ENCODE results near the gene TENT5C.

The TENT5C gene

DNA sequence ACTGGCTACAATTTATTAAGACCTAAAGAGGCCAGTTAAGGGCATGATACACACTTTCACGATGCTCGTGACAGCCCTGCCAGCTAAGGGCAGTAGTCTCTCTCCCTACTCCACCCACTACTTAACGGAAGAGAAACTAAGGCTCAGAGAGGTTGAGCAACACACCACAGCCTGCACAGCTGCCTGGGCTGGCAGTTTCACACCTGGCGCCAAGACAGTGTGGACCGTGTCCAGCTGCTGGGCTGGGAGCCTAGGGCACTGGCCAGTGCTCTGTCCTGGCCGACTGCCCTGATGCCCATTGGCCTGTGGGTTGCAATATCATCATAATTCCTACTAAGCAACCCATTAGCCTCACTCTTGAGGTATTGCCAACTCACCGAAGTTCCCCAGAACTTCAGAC is 27.6 kb downstream of the TENT5C start (continued):
- TF ChIP-seq ZBTB10 (tag by site-specific recombination; IDR thresholded peaks at IDR 0.05) (no peak), REST (tag by site-specific recombination; IDR thresholded peaks at IDR 0.05) (no peak), REPIN1 (tag by site-specific recombination; IDR thresholded peaks at IDR 0.05; ENCODE audit: low read depth) (no peak)
- TF ChIP-seq, protein P1, sequence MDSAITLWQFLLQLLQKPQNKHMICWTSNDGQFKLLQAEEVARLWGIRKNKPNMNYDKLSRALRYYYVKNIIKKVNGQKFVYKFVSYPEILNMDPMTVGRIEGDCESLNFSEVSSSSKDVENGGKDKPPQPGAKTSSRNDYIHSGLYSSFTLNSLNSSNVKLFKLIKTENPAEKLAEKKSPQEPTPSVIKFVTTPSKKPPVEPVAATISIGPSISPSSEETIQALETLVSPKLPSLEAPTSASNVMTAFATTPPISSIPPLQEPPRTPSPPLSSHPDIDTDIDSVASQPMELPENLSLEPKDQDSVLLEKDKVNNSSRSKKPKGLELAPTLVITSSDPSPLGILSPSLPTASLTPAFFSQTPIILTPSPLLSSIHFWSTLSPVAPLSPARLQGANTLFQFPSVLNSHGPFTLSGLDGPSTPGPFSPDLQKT (IDR thresholded peaks at IDR 0.05; ENCODE audit: borderline replicate concordance, low read depth, low read length): no peak

DNA sequence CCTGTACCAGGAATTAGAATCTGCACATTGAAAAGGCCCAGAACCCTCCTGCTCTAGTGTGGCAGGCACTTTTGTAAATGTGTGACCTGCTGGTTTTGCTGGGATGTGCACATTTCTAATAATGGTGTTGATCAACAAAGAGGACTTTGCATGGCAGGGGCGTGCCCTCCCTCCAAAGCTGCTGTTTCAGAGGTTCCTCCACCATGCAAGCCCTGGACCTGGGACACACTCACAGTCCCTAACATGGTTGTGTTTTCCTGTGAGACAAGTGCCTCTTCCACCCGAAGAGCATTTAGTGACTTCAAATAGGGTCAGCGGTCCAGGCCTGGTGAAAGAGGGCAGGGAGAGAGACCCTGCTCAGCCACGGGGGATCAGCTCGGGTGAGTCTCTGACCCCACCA is 28.1 kb downstream of the TENT5C start:
- CTCF ChIA-PET: interaction anchor here (0.6 kb wide), 1 partner anchor 19 kb away, joined by 3 read pairs; no protein-coding TSS in a partner anchor

GRCh38 chr1:117634631-117635030 is 28.8 kb downstream of the TENT5C start:
- ChIA-PET CTCF (interaction anchor here (0.7 kb wide), 1 partner anchor 86 kb away, joined by 3 read pairs; no protein-coding TSS in a partner anchor), POLR2A (no interaction called here)
- TF ChIP-seq ZNF302 (tag by site-specific recombination; IDR thresholded peaks at IDR 0.05; ENCODE audit: low read depth): no peak
- no peak for TF ChIP-seq ZNF664 (tag by site-specific recombination; IDR thresholded peaks at IDR 0.05)
- TF ChIP-seq, protein P2, sequence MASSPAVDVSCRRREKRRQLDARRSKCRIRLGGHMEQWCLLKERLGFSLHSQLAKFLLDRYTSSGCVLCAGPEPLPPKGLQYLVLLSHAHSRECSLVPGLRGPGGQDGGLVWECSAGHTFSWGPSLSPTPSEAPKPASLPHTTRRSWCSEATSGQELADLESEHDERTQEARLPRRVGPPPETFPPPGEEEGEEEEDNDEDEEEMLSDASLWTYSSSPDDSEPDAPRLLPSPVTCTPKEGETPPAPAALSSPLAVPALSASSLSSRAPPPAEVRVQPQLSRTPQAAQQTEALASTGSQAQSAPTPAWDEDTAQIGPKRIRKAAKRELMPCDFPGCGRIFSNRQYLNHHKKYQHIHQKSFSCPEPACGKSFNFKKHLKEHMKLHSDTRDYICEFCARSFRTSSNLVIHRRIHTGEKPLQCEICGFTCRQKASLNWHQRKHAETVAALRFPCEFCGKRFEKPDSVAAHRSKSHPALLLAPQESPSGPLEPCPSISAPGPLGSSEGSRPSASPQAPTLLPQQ (tag by site-specific recombination; IDR thresholded peaks at IDR 0.05): no peak
- no peak for TF ChIP-seq ZNF23 (tag by site-specific recombination; IDR thresholded peaks at IDR 0.05; ENCODE audit: borderline replicate concordance)
- TF ChIP-seq ZNF510 (tag by site-specific recombination; IDR thresholded peaks at IDR 0.05; ENCODE audit: insufficient replicate concordance): no peak
- TF ChIP-seq ZNF121 (tag by site-specific recombination; IDR thresholded peaks at IDR 0.05): no peak
- TF ChIP-seq, protein P3, sequence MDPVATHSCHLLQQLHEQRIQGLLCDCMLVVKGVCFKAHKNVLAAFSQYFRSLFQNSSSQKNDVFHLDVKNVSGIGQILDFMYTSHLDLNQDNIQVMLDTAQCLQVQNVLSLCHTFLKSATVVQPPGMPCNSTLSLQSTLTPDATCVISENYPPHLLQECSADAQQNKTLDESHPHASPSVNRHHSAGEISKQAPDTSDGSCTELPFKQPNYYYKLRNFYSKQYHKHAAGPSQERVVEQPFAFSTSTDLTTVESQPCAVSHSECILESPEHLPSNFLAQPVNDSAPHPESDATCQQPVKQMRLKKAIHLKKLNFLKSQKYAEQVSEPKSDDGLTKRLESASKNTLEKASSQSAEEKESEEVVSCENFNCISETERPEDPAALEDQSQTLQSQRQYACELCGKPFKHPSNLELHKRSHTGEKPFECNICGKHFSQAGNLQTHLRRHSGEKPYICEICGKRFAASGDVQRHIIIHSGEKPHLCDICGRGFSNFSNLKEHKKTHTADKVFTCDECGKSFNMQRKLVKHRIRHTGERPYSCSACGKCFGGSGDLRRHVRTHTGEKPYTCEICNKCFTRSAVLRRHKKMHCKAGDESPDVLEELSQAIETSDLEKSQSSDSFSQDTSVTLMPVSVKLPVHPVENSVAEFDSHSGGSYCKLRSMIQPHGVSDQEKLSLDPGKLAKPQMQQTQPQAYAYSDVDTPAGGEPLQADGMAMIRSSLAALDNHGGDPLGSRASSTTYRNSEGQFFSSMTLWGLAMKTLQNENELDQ (tag by site-specific recombination; IDR thresholded peaks at IDR 0.05; ENCODE audit: low read depth): no peak
- TF ChIP-seq ZNF174 (tag by site-specific recombination; IDR thresholded peaks at IDR 0.05): no peak
- TF ChIP-seq ZBTB48 (tag by site-specific recombination; IDR thresholded peaks at IDR 0.05): no peak
- Histone ChIP-seq H3K36me3 (ENCODE audit: control insufficient read depth in 2 of 2, insufficient read depth in 1 of 2, low read length in 2 of 2) (no peaks in the 10 kb centered on the region), H3K9me3 (ENCODE audit: control insufficient read depth, insufficient read depth, low read depth, low read length) (no peaks in the 10 kb centered on the region), H3K4me1 (ENCODE audit: control insufficient read depth, insufficient read depth, low read length) (0 out of 2 replicates have a peak, but pooled peaks cover 3% of the 10 kb centered on the region), H3K4me3 (ENCODE audit: low read depth, low read length) (no peak overlapping the region), H3K27ac (ENCODE audit: extremely low read depth, low read depth, low read length) (no peak overlapping the region)

More for the DNA sequence above, 28.1 kb downstream of the TENT5C start:
- Histone ChIP-seq H3K36me3 (ENCODE audit: control insufficient read depth in 2 of 2, insufficient read depth in 1 of 2, low read length in 2 of 2) (no peaks in the 10 kb centered on the region), H3K27ac (ENCODE audit: extremely low read depth, low read depth, low read length) (no peak overlapping the region), H3K9me3 (ENCODE audit: control insufficient read depth, insufficient read depth, low read depth, low read length) (no peaks in the 10 kb centered on the region), H3K4me1 (ENCODE audit: control insufficient read depth, insufficient read depth, low read length) (0 out of 2 replicates have a peak, but pooled peaks cover 3% of the 10 kb centered on the region), H3K4me3 (ENCODE audit: low read depth, low read length) (no peak overlapping the region)
- TF ChIP-seq TCF7L2 (IDR thresholded peaks at IDR 0.05; ENCODE audit: borderline replicate concordance, low read depth, low read length) (no peak), ZNF10 (tag by site-specific recombination; IDR thresholded peaks at IDR 0.05) (no peak), BCL11A (tag by site-specific recombination; IDR thresholded peaks at IDR 0.05; ENCODE audit: low read depth) (no peak), HOXC10 (CRISPR knock-in tag; IDR thresholded peaks at IDR 0.05) (no peak), ZNF132 (tag by site-specific recombination; IDR thresholded peaks at IDR 0.05; ENCODE audit: borderline replicate concordance) (no peak), ZSCAN23 (tag by site-specific recombination; IDR thresholded peaks at IDR 0.05) (no peak), KLF17 (tag by site-specific recombination; IDR thresholded peaks at IDR 0.05) (no peak), SP7 (tag by site-specific recombination; IDR thresholded peaks at IDR 0.05) (no peak)
- POLR2A ChIA-PET: no interaction called here

All from HEK293 (cell line).